Vagina (tissue), 2 donors: ENCODE data around the gene TNFRSF21.

ENCODE experiments used
- POLR2AphosphoS5 ChIP-seq, 2 donors: sonication (generic); formaldehyde crosslinking; IDR thresholded peaks; one replicate each; pipeline ENCODE4 v1.9.0; 2017; ENCODE audit warnings: antibody characterized with exemption in 2 of 2, mild to moderate bottlenecking in 2 of 2, low read depth in 1 of 2; ENCODE audit not compliant: insufficient read depth in 1 of 2
- TF ChIP-seq, protein P1 (sequence below), 3 experiments: fragments of 450-650 bp in 2 of 3; fragments of 200-600 bp in 1 of 3; sonication (generic) in 1 of 3; IDR thresholded peaks; one replicate each; pipeline ENCODE4 v1.5.1; 2017 to 2019; ENCODE audit warnings: antibody characterized with exemption in 3 of 3, mild to moderate bottlenecking in 2 of 3, moderate library complexity in 2 of 3

DNA sequence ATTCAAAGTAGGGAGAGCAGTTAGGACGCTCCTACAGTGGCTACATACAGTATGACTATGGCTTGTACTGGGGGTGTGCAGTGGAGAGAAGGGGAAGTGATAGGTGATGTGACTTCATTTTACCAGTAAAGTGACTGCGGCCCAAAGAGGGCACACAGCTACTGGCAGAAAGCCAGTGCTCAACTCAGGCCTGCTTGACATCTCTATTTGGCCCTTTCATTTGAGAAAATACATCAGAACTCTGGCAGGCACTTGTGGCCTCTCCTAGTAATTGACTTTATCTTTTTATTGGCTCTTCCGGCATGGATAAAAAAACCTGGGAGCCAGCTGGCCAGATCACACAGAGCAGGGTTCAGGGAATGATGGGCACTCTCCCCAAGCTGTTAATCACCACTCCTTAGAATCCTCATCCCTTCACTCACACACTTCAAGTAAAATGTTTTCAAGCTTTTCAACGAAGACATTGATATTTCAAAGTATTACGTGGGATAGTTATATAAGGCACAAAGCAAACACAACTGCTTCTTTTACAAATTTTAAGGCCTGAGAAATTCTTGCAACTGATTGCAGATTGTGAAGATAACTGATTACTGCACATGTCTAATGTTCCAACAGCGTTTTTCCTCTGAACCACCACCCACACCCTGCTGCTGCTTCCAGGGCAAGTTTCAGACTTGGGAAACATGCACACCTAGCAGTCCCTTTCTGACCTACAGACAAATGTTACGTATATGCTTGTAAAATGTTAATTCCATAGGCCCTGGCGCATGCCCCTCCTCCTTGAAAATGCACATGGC is 73.5 kb downstream of the TNFRSF21 start:
- TF ChIP-seq, protein P1, sequence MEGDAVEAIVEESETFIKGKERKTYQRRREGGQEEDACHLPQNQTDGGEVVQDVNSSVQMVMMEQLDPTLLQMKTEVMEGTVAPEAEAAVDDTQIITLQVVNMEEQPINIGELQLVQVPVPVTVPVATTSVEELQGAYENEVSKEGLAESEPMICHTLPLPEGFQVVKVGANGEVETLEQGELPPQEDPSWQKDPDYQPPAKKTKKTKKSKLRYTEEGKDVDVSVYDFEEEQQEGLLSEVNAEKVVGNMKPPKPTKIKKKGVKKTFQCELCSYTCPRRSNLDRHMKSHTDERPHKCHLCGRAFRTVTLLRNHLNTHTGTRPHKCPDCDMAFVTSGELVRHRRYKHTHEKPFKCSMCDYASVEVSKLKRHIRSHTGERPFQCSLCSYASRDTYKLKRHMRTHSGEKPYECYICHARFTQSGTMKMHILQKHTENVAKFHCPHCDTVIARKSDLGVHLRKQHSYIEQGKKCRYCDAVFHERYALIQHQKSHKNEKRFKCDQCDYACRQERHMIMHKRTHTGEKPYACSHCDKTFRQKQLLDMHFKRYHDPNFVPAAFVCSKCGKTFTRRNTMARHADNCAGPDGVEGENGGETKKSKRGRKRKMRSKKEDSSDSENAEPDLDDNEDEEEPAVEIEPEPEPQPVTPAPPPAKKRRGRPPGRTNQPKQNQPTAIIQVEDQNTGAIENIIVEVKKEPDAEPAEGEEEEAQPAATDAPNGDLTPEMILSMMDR (IDR thresholded peaks at IDR 0.05): no peak
- no peak for TF ChIP-seq POLR2AphosphoS5 (IDR thresholded peaks at IDR 0.05; ENCODE audit: insufficient read depth in 1 of 2, low read depth in 1 of 2)
